Kidney (tissue), 14 donors: ENCODE measurements around the gene REC114. TPM values are rescaled to one million over a fixed set of nuclear protein-coding genes. Genes with fewer than 3 reads are reported as not detected.
"Not testable (repeated sequence)": the region's sequence is repeated elsewhere in the genome, so short reads cannot be mapped to it uniquely, and the experiment has no call there.

Source experiments
- DNase-seq, 5 donors: peaks; one replicate each; pipeline ENCODE4 v3.0.0-alpha.2; 2013 to 2020
- FAIRE-seq: peaks from 2 replicates; lab custom pipeline; 2012; peaks lifted over from hg19 to GRCh38; lab: Jason Lieb, UNC
- H3K27ac ChIP-seq, 2 donors: one replicate each; pipeline ENCODE4 v1.7.0; 2013; ENCODE audit warnings: low read depth in 2 of 2, low read length in 2 of 2, inconsistent platforms in 1 of 2
- H3K27me3 ChIP-seq: one replicate; pipeline ENCODE4 v1.7.1; 2013; ENCODE audit warnings: low read length, inconsistent platforms; ENCODE audit not compliant: control insufficient read depth, insufficient read depth
- H3K36me3 ChIP-seq, 3 donors: one replicate each; pipeline versions ENCODE4 v1.7.0 to v1.7.1; 2013; ENCODE audit warnings: low read length in 3 of 3, control low read depth in 1 of 3, inconsistent platforms in 1 of 3; ENCODE audit not compliant: insufficient read depth in 3 of 3, control insufficient read depth in 2 of 3
- H3K4me1 ChIP-seq, 3 donors: one replicate each; pipeline versions ENCODE4 v1.7.0 to v1.7.1; 2013; ENCODE audit warnings: low read length in 3 of 3, inconsistent platforms in 1 of 3, low read depth in 1 of 3; ENCODE audit not compliant: control insufficient read depth in 2 of 3, insufficient read depth in 2 of 3
- H3K4me3 ChIP-seq, 3 donors: one replicate each; pipeline versions ENCODE4 v1.7.0 to v1.8.1; 2013; ENCODE audit warnings: low read length in 3 of 3, control low read depth in 1 of 3, inconsistent platforms in 1 of 3
- H3K9ac ChIP-seq, 3 donors: one replicate each; pipeline versions ENCODE4 v1.7.0 to v1.7.1; 2013; ENCODE audit warnings: low read length in 3 of 3, control low read depth in 1 of 3, inconsistent platforms in 1 of 3
- H3K9me3 ChIP-seq, 3 donors: one replicate each; pipeline versions ENCODE4 v1.7.0 to v1.7.1; 2013; ENCODE audit warnings: low read length in 3 of 3, control low read depth in 1 of 3, inconsistent platforms in 1 of 3; ENCODE audit not compliant: control insufficient read depth in 2 of 3, insufficient read depth in 1 of 3
- intact Hi-C: fragments of 100-400 bp; cut with DNase I; formaldehyde crosslinking; loops from one replicate; pipeline ENCODE4 v1.11.1; 2022
- polyA plus RNA-seq: library from polyadenylated mRNA; stranded (reverse); fragments of 350-450 nt; fragmentation: Illumina TruSeq; extraction: RNeasy Lipid Tissue Mini Kit (QIAGEN cat#74804); gene quantifications from one replicate; pipeline ENCODE4 v1.2.3, GENCODE V29; 2014; ENCODE audit warnings: low read depth, low replicate concordance; ENCODE audit not compliant: insufficient read depth
- total RNA-seq: library from RNA; stranded (reverse); fragmentation: NEBNext Ultra II Directional; extraction: Animal tissue kit (Norgen Biotek cat#: 25700); gene quantifications from one replicate; pipeline ENCODE4 v1.2.1, GENCODE V29; 2021
- TF ChIP-seq, protein P1 (sequence below): IDR thresholded peaks from 3 replicates; pipeline ENCODE4 v1.5.1; 2012; ENCODE audit warnings: mild to moderate bottlenecking, moderate library complexity, borderline replicate concordance; ENCODE audit not compliant: insufficient read depth; ENCODE audit errors: extremely low read depth
- donor health status: control.
- donor health status: control.
- donor health status: control.
- donor health status: control.
- donor health status: control.
- donor health status: DM: yes; HTN: yes; CAD: no.
- donor health status: Normal renal cell carcinoma (clear cell type).

The REC114 gene
- total and polyA plus RNA-seq, 2 donors from 2014 or later, result not detected

DNA sequence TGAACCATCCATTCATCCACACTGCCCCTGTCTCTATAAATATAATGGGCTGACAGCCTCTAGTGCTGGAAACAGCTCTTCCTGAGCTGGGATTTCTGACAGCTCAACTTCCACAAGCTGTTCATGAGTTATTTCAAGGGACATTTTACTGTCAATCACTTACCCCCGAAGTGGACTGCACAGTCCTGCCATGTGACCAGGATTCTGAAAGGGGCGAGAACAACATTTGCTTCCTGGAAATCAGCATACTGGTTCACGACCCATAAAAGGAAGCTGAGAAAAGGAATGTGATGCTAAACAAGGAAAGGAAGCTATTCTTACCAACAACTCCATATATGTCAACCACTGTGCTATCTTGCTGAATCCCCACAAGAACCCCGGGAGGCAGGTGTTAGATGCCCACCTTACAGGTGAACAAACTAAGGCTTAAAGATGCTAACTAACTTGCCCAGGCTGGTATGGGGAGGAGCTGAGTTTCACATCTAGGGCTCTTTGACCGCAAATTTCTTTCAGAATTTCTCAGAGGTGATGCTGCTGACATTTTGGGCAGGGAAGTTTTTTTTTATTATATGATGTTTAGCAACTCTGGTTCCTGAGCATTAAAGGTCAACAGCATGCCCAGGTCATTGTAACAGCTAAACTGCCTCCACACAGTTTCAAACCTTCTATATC is 16.5 kb upstream of the REC114 start:
- H3K27me3 ChIP-seq, result no peaks in the 10 kb centered on the region
- FAIRE-seq (no peak), DNase-seq (no peak)
- no peak overlapping the region for H3K4me3 ChIP-seq
- no peaks in the 10 kb centered on the region for H3K4me1 ChIP-seq
- TF ChIP-seq, protein P1, sequence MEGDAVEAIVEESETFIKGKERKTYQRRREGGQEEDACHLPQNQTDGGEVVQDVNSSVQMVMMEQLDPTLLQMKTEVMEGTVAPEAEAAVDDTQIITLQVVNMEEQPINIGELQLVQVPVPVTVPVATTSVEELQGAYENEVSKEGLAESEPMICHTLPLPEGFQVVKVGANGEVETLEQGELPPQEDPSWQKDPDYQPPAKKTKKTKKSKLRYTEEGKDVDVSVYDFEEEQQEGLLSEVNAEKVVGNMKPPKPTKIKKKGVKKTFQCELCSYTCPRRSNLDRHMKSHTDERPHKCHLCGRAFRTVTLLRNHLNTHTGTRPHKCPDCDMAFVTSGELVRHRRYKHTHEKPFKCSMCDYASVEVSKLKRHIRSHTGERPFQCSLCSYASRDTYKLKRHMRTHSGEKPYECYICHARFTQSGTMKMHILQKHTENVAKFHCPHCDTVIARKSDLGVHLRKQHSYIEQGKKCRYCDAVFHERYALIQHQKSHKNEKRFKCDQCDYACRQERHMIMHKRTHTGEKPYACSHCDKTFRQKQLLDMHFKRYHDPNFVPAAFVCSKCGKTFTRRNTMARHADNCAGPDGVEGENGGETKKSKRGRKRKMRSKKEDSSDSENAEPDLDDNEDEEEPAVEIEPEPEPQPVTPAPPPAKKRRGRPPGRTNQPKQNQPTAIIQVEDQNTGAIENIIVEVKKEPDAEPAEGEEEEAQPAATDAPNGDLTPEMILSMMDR, result no peak
- intact Hi-C loops, result no loop called here
- H3K27ac ChIP-seq, result no peak overlapping the region
- no peaks in the 10 kb centered on the region for H3K9me3 ChIP-seq
- no peak overlapping the region for H3K9ac ChIP-seq
- no peaks in the 10 kb centered on the region for H3K36me3 ChIP-seq

DNA sequence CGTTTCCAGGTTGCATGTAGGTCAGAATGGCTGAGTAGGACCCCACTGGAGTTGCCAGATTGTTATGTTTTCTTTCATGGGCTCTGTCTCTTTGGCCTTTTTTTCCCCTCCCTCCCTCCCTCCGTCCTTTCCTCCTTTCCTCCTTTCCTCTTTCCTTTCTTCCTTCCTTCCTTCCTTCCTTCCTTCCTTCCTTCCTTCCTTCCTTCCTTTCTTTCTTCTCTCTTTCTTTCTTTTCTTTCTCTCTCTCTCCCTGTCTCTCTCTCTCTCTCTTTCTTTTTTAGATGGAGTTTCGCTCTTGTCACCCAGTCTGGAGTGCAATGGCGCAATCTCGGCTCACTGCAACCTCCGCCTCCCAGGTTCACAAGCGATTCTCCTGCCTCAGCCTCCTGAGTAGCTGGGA is 11.6 kb upstream of the REC114 start:
- H3K4me3 ChIP-seq, H3K27ac ChIP-seq, H3K27me3 ChIP-seq, H3K9me3 ChIP-seq, H3K4me1 ChIP-seq, H3K9ac ChIP-seq, DNase-seq, H3K36me3 ChIP-seq, intact Hi-C loops, FAIRE-seq: not testable (repeated sequence)

DNA sequence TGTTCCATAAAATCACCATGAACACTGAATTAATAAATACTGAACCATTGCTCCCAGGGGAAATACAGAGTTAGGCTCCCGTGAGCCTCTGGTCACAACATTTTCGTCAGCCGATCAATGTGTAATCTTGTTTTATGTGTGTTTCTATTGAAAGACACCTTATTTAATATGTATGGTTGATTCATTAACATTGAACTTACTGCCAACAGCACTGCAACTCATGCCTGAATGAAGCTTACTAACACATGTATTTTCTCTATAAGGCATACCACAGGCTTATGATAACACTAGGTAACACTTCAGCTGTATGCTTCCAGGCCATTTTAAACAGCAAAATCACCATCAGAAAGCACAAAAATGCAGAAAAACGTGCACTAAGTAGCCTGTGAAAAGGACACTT is 9.1 kb upstream of the REC114 start:
- TF ChIP-seq, protein P1, result no peak
- no peaks in the 10 kb centered on the region for H3K9me3 ChIP-seq
- H3K36me3 ChIP-seq, result no peaks in the 10 kb centered on the region
- no peak overlapping the region for H3K4me3 ChIP-seq
- no peak overlapping the region for H3K9ac ChIP-seq
- H3K4me1 ChIP-seq, result no peaks in the 10 kb centered on the region
- intact Hi-C loops, result no loop called here
- no peak overlapping the region for H3K27ac ChIP-seq
- no peak for FAIRE-seq
- peak in 1 of 5 donors; percentile 4 for DNase-seq
- H3K27me3 ChIP-seq, result no peaks in the 10 kb centered on the region

DNA sequence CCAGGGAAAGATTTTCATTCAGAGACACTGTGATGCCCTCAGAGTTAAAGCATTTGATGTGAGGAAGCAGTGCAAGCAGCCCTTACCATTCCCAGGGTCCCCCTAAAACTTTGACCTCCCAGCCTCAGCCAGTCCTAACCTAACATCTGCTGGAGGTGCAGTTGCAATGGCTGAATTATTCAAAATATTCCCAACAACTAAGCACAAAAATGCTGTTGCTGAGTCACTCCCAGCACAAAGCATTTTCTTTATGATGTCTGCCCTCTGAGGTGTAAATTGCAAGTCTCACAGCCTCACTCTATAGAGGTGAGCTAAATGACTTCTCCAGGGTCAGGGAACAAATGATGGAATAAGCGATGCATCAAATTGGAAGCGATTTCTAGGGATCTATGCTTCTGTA is 6.4 kb upstream of the REC114 start:
- FAIRE-seq (no peak), DNase-seq (no peak)
- Histone ChIP-seq H3K9me3 (no peaks in the 10 kb centered on the region), H3K9ac (no peak overlapping the region), H3K27me3 (no peaks in the 10 kb centered on the region), H3K27ac (no peak overlapping the region), H3K4me1 (no peaks in the 10 kb centered on the region), H3K36me3 (no peaks in the 10 kb centered on the region), H3K4me3 (no peak overlapping the region)
- intact Hi-C loops, result no loop called here
- TF ChIP-seq, protein P1, result no peak
